ENCODE results near the gene CD6.

The CD6 gene

DNA sequence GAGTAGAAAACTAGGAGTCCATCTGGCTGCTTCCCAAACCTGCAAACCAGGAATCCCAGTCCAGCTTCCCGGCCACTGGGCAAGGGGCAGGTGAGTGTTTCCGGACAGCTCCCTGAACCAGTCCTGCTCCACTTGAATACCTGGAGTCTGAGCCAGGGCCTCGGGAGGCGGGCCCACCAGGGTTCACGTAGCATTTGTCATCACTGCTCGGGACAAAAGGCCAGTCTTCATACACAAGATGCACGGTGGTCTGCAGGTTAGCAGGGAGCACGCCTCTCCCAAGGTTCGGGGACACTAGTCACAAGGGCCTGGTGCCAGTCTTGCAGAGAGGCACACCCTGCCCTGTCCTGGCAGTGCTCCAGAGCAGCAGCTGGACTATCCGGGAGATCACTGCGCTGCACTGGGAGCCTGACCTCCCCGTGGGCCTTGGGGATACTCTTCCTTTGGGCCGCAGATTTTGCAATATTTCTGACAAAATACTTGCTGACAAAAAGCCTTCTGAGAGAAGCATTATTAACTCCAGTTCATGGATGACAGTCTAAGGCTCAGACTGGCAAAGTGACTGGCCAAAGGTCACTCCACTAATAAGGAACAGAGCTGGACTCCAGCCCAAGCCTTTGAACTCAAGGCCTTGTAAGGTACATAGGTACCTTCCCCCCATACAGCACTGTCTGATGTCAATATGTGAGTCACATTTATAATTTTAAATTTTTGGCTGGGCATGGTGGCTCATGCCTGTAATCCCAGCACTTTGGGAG is 25.1 kb downstream of the CD6 start:
- Histone ChIP-seq H3K27me3 (ENCODE audit: insufficient read depth, low read length, poor library complexity) (peaks cover 4% of the 10 kb centered on the region), H3K9ac (ENCODE audit: low read depth, low read length) (no peak overlapping the region), H2AFZ (ENCODE audit: low read depth, low read length) (no peak overlapping the region), H3K9me3 (ENCODE audit: insufficient read depth, low read length, severe bottlenecking) (no peaks in the 10 kb centered on the region), H4K20me1 (ENCODE audit: insufficient read depth, low read length) (no peaks in the 10 kb centered on the region), H3K79me2 (ENCODE audit: insufficient read depth, low read length) (no peaks in the 10 kb centered on the region), H3K4me2 (ENCODE audit: insufficient read depth, low read length) (no peak overlapping the region), H3K27ac (ENCODE audit: low read length) (no peak overlapping the region), H3K36me3 (ENCODE audit: insufficient read depth, low read length) (no peaks in the 10 kb centered on the region), H3K4me3 (ENCODE audit: low read depth in 1 of 2, low read length in 2 of 2) (no peak overlapping the region), H3K4me1 (ENCODE audit: insufficient read depth, low read length) (no peaks in the 10 kb centered on the region)
- DNase-seq (no peak), ATAC-seq (ENCODE audit: insufficient read depth, low read depth) (no peak)
- TF ChIP-seq, protein P1, sequence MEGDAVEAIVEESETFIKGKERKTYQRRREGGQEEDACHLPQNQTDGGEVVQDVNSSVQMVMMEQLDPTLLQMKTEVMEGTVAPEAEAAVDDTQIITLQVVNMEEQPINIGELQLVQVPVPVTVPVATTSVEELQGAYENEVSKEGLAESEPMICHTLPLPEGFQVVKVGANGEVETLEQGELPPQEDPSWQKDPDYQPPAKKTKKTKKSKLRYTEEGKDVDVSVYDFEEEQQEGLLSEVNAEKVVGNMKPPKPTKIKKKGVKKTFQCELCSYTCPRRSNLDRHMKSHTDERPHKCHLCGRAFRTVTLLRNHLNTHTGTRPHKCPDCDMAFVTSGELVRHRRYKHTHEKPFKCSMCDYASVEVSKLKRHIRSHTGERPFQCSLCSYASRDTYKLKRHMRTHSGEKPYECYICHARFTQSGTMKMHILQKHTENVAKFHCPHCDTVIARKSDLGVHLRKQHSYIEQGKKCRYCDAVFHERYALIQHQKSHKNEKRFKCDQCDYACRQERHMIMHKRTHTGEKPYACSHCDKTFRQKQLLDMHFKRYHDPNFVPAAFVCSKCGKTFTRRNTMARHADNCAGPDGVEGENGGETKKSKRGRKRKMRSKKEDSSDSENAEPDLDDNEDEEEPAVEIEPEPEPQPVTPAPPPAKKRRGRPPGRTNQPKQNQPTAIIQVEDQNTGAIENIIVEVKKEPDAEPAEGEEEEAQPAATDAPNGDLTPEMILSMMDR (IDR thresholded peaks at IDR 0.05; ENCODE audit: borderline replicate concordance, extremely low read depth, low read length, poor library complexity, severe bottlenecking), result no peak
- no peak for TF ChIP-seq EZH2 (IDR thresholded peaks at IDR 0.05; ENCODE audit: borderline replicate concordance, low read depth, low read length, severe bottlenecking)

DNA sequence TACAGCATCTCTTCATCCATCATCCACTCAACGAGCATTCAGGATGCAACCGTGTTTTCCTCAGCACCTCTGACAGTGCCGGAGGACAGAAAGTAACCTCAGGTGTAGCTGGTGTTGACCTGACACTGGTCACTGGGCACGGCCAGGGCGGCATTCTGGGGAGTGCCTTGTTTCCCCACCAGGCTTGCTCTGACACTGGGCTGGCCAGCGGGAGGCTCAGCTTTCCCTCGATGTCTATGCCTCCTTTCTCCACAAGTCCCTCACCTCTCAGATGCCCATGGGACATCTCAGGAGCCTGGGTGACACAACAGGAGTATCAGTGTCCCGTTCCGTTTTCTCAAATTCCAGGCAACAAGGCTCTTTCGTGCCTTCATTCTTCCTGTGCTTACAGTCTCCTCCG is 28.9 kb downstream of the CD6 start:
- Histone ChIP-seq H3K27me3 (ENCODE audit: insufficient read depth, low read length, poor library complexity) (peaks cover 4% of the 10 kb centered on the region), H3K36me3 (ENCODE audit: insufficient read depth, low read length) (no peaks in the 10 kb centered on the region), H3K9ac (ENCODE audit: low read depth, low read length) (no peak overlapping the region), H3K27ac (ENCODE audit: low read length) (no peak overlapping the region), H3K4me1 (ENCODE audit: insufficient read depth, low read length) (no peaks in the 10 kb centered on the region), H3K4me3 (ENCODE audit: low read depth in 1 of 2, low read length in 2 of 2) (no peak overlapping the region), H4K20me1 (ENCODE audit: insufficient read depth, low read length) (no peaks in the 10 kb centered on the region), H3K9me3 (ENCODE audit: insufficient read depth, low read length, severe bottlenecking) (no peaks in the 10 kb centered on the region), H3K4me2 (ENCODE audit: insufficient read depth, low read length) (no peak overlapping the region), H2AFZ (ENCODE audit: low read depth, low read length) (no peak overlapping the region), H3K79me2 (ENCODE audit: insufficient read depth, low read length) (no peaks in the 10 kb centered on the region)
- ATAC-seq (ENCODE audit: insufficient read depth, low read depth), result no peak
- no peak for DNase-seq
- TF ChIP-seq, protein P1 (IDR thresholded peaks at IDR 0.05; ENCODE audit: borderline replicate concordance, extremely low read depth, low read length, poor library complexity, severe bottlenecking), result no peak
- TF ChIP-seq EZH2 (IDR thresholded peaks at IDR 0.05; ENCODE audit: borderline replicate concordance, low read depth, low read length, severe bottlenecking), result no peak

DNA sequence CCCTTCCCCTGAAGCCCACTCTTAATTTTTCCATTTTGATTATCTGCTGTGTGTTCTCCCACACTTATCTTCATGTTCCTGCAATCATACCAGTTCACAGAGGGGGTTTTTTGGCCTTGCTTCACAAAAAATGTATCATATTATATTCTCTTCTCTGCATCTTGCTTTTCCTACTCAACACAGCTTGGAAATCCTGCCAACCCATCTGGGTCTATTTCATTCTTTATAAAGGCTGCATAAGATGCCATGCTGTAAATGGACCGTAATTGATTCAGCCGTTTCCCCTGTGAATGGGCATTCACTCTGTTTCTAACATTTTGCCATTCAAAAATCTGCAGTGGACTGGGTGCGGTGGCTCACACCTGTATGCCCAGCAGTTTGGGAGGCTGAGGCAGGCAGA is 30.5 kb downstream of the CD6 start:
- no peaks in the 10 kb centered on the region for H3K9me3 ChIP-seq (ENCODE audit: insufficient read depth, low read length, severe bottlenecking)
- DNase-seq, result no peak
- no peak overlapping the region for H3K4me3 ChIP-seq (ENCODE audit: low read depth in 1 of 2, low read length in 2 of 2)
- H3K27me3 ChIP-seq (ENCODE audit: insufficient read depth, low read length, poor library complexity), result peaks cover 4% of the 10 kb centered on the region
- TF ChIP-seq, protein P1 (IDR thresholded peaks at IDR 0.05; ENCODE audit: borderline replicate concordance, extremely low read depth, low read length, poor library complexity, severe bottlenecking), result no peak
- TF ChIP-seq EZH2 (IDR thresholded peaks at IDR 0.05; ENCODE audit: borderline replicate concordance, low read depth, low read length, severe bottlenecking), result no peak
- H4K20me1 ChIP-seq (ENCODE audit: insufficient read depth, low read length), result no peaks in the 10 kb centered on the region
- H3K9ac ChIP-seq (ENCODE audit: low read depth, low read length), result no peak overlapping the region
- H3K4me2 ChIP-seq (ENCODE audit: insufficient read depth, low read length), result no peak overlapping the region
- H3K79me2 ChIP-seq (ENCODE audit: insufficient read depth, low read length), result no peaks in the 10 kb centered on the region
- no peaks in the 10 kb centered on the region for H3K4me1 ChIP-seq (ENCODE audit: insufficient read depth, low read length)
- no peaks in the 10 kb centered on the region for H3K36me3 ChIP-seq (ENCODE audit: insufficient read depth, low read length)
- no peak overlapping the region for H3K27ac ChIP-seq (ENCODE audit: low read length)
- ATAC-seq (ENCODE audit: insufficient read depth, low read depth), result no peak
- H2AFZ ChIP-seq (ENCODE audit: low read depth, low read length), result no peak overlapping the region

Measured in DND-41 (cell line).